Measurements from ENCODE around the gene NRG2. TPM values are rescaled to one million over a fixed set of nuclear protein-coding genes. Genes with fewer than 3 reads are reported as not detected.

NRG2 gene
- total RNA-seq, 2 experiments from 2014 or later, result not detected

GRCh38 chr5:140017397-140018095 lies 25.6 kb downstream of the NRG2 start:
- Mint-ChIP-seq H3K4me3 (no peak overlapping the region), H3K4me1 (no peaks in the 10 kb centered on the region), H3K36me3 (ENCODE audit: low read depth) (no peaks in the 10 kb centered on the region), H3K9me3 (no peaks in the 10 kb centered on the region), H3K27me3 (peaks cover 6% of the 10 kb centered on the region), H3K27ac (no peak overlapping the region)
- ChIA-PET CTCF (interaction anchor here (1.1 kb wide), 1 partner anchor 9 kb away, joined by 3 read pairs; no protein-coding TSS in a partner anchor), POLR2A (no interaction called here)
- DNase-seq, result no peak

- H3K27ac Mint-ChIP-seq, result no peak overlapping the region
- no peaks in the 10 kb centered on the region for H3K4me1 Mint-ChIP-seq
- peaks cover 6% of the 10 kb centered on the region for H3K27me3 Mint-ChIP-seq
- H3K9me3 Mint-ChIP-seq, result no peaks in the 10 kb centered on the region
- H3K36me3 Mint-ChIP-seq (ENCODE audit: low read depth), result no peaks in the 10 kb centered on the region
- ChIA-PET CTCF (no interaction called here), POLR2A (no interaction called here)
- no peak overlapping the region for H3K4me3 Mint-ChIP-seq
- no peak for DNase-seq
These were observed 27.4 kb downstream of the NRG2 start for GRCh38 chr5:140015706-140016105.

GRCh38 chr5:140014751-140015150 lies 28.3 kb downstream of the NRG2 start:
- ChIA-PET POLR2A (no interaction called here), CTCF (no interaction called here)
- Mint-ChIP-seq H3K27me3 (peaks cover 4% of the 10 kb centered on the region), H3K36me3 (ENCODE audit: low read depth) (no peaks in the 10 kb centered on the region), H3K4me3 (no peak overlapping the region), H3K27ac (no peak overlapping the region), H3K9me3 (no peaks in the 10 kb centered on the region), H3K4me1 (no peaks in the 10 kb centered on the region)
- no peak for DNase-seq

- Mint-ChIP-seq H3K4me1 (no peaks in the 10 kb centered on the region), H3K4me3 (no peak overlapping the region), H3K36me3 (ENCODE audit: low read depth) (no peaks in the 10 kb centered on the region), H3K9me3 (no peaks in the 10 kb centered on the region), H3K27ac (no peak overlapping the region), H3K27me3 (peaks cover 8% of the 10 kb centered on the region)
- DNase-seq, result no peak
- CTCF ChIA-PET, result no interaction called here
- POLR2A ChIA-PET, result no interaction called here
These were observed 29.6 kb downstream of the NRG2 start for GRCh38 chr5:140013536-140013935.

GRCh38 chr5:140012443-140012842 lies 30.7 kb downstream of the NRG2 start:
- ChIA-PET CTCF (no interaction called here), POLR2A (no interaction called here)
- no peak for DNase-seq
- Mint-ChIP-seq H3K27ac (no peak overlapping the region), H3K27me3 (peaks cover 10% of the 10 kb centered on the region), H3K4me1 (no peaks in the 10 kb centered on the region), H3K9me3 (no peaks in the 10 kb centered on the region), H3K4me3 (no peak overlapping the region), H3K36me3 (ENCODE audit: low read depth) (no peaks in the 10 kb centered on the region)

GRCh38 chr5:140011297-140011802 lies 31.7 kb downstream of the NRG2 start:
- Mint-ChIP-seq H3K9me3 (no peaks in the 10 kb centered on the region), H3K4me1 (no peaks in the 10 kb centered on the region), H3K27ac (no peak overlapping the region), H3K27me3 (peaks cover 16% of the 10 kb centered on the region), H3K36me3 (ENCODE audit: low read depth) (no peaks in the 10 kb centered on the region), H3K4me3 (no peak overlapping the region)
- ChIA-PET CTCF (no interaction called here), POLR2A (no interaction called here)
- no peak for DNase-seq

GRCh38 chr5:140010798-140011197 lies 32.3 kb downstream of the NRG2 start:
- Mint-ChIP-seq H3K27me3 (peaks cover 18% of the 10 kb centered on the region), H3K36me3 (ENCODE audit: low read depth) (no peaks in the 10 kb centered on the region), H3K27ac (no peak overlapping the region), H3K4me3 (no peak overlapping the region), H3K4me1 (no peaks in the 10 kb centered on the region), H3K9me3 (no peaks in the 10 kb centered on the region)
- ChIA-PET CTCF (no interaction called here), POLR2A (no interaction called here)
- no peak for DNase-seq

- no peaks in the 10 kb centered on the region for H3K9me3 Mint-ChIP-seq
- ChIA-PET POLR2A (no interaction called here), CTCF (interaction anchor here (1.2 kb wide), 1 partner anchor 39 kb away, joined by 3 read pairs; no protein-coding TSS in a partner anchor)
- no peak overlapping the region for H3K4me3 Mint-ChIP-seq
- no peaks in the 10 kb centered on the region for H3K4me1 Mint-ChIP-seq
- no peak for DNase-seq
- peaks cover 50% of the 10 kb centered on the region for H3K27me3 Mint-ChIP-seq
- no peaks in the 10 kb centered on the region for H3K36me3 Mint-ChIP-seq (ENCODE audit: low read depth)
- H3K27ac Mint-ChIP-seq, result no peak overlapping the region
These were observed 35.8 kb downstream of the NRG2 start for GRCh38 chr5:140007311-140007710.

- Mint-ChIP-seq H3K27me3 (peaks cover 56% of the 10 kb centered on the region), H3K9me3 (no peaks in the 10 kb centered on the region), H3K36me3 (ENCODE audit: low read depth) (no peaks in the 10 kb centered on the region), H3K4me3 (no peak overlapping the region), H3K27ac (no peak overlapping the region), H3K4me1 (no peaks in the 10 kb centered on the region)
- DNase-seq, result no peak
- POLR2A ChIA-PET, result no interaction called here
- CTCF ChIA-PET, result no interaction called here
These were observed 37.9 kb downstream of the NRG2 start for GRCh38 chr5:140005145-140005591.

- Mint-ChIP-seq H3K36me3 (ENCODE audit: low read depth) (no peaks in the 10 kb centered on the region), H3K4me3 (no peak overlapping the region), H3K27ac (no peak overlapping the region), H3K4me1 (no peaks in the 10 kb centered on the region), H3K9me3 (no peaks in the 10 kb centered on the region), H3K27me3 (peaks cover 54% of the 10 kb centered on the region)
- ChIA-PET CTCF (interaction anchor here (1.3 kb wide), 1 partner anchor 35 kb away, joined by 4 read pairs; no protein-coding TSS in a partner anchor), POLR2A (no interaction called here)
- DNase-seq, result no peak
These were observed 38.9 kb downstream of the NRG2 start for GRCh38 chr5:140004174-140004573.

GRCh38 chr5:140003519-140003918 lies 39.6 kb downstream of the NRG2 start:
- no peaks in the 10 kb centered on the region for H3K4me1 Mint-ChIP-seq
- peaks cover 52% of the 10 kb centered on the region for H3K27me3 Mint-ChIP-seq

GRCh38 chr5:140000332-140000731 lies 42.8 kb downstream of the NRG2 start:
- CTCF ChIA-PET, result interaction anchor here (1.5 kb wide), 1 partner anchor 20 kb away, joined by 4 read pairs; no protein-coding TSS in a partner anchor
- no peak overlapping the region for H3K4me3 Mint-ChIP-seq

More at GRCh38 chr5:140003519-140003918, 39.6 kb downstream of the NRG2 start:
- no peaks in the 10 kb centered on the region for H3K9me3 Mint-ChIP-seq
- DNase-seq, result no peak
- no peak overlapping the region for H3K4me3 Mint-ChIP-seq
- no peak overlapping the region for H3K27ac Mint-ChIP-seq
- ChIA-PET POLR2A (no interaction called here), CTCF (interaction anchor here (1.3 kb wide), 1 partner anchor 35 kb away, joined by 4 read pairs; no protein-coding TSS in a partner anchor)
- H3K36me3 Mint-ChIP-seq (ENCODE audit: low read depth), result no peaks in the 10 kb centered on the region

GRCh38 chr5:139998837-139999236 lies 44.3 kb downstream of the NRG2 start:
- Mint-ChIP-seq H3K9me3 (no peaks in the 10 kb centered on the region), H3K36me3 (ENCODE audit: low read depth) (no peaks in the 10 kb centered on the region), H3K4me3 (no peak overlapping the region), H3K27ac (no peak overlapping the region), H3K4me1 (no peaks in the 10 kb centered on the region), H3K27me3 (peaks cover 38% of the 10 kb centered on the region)
- ChIA-PET POLR2A (no interaction called here), CTCF (no interaction called here)
- no peak for DNase-seq

More at GRCh38 chr5:140000332-140000731, 42.8 kb downstream of the NRG2 start:
- POLR2A ChIA-PET, result no interaction called here
- no peaks in the 10 kb centered on the region for H3K36me3 Mint-ChIP-seq (ENCODE audit: low read depth)
- no peak for DNase-seq
- H3K4me1 Mint-ChIP-seq, result no peaks in the 10 kb centered on the region
- no peaks in the 10 kb centered on the region for H3K9me3 Mint-ChIP-seq
- H3K27ac Mint-ChIP-seq, result no peak overlapping the region
- H3K27me3 Mint-ChIP-seq, result peaks cover 48% of the 10 kb centered on the region

GRCh38 chr5:139997276-139997675 lies 45.8 kb downstream of the NRG2 start:
- Mint-ChIP-seq H3K36me3 (ENCODE audit: low read depth) (no peaks in the 10 kb centered on the region), H3K27me3 (peaks cover 35% of the 10 kb centered on the region), H3K27ac (no peak overlapping the region), H3K4me1 (no peaks in the 10 kb centered on the region), H3K9me3 (no peaks in the 10 kb centered on the region), H3K4me3 (no peak overlapping the region)
- CTCF ChIA-PET, result no interaction called here
- POLR2A ChIA-PET, result no interaction called here
- no peak for DNase-seq

Data from activated CD4-positive, alpha-beta T cell treated with anti-CD3 and anti-CD28 coated beads, Interleukin-2, amount 10 ng/mL, durations not matched to agents 7 days and 5 days (primary cell).